Osteoblast (primary cell): ENCODE measurements around the gene TCF19. TPM values are rescaled to one million over a fixed set of nuclear protein-coding genes. Genes with fewer than 3 reads are reported as not detected.

Experiments
- DNase-seq: peaks from one replicate; pipeline ENCODE4 v3.0.0; 2011; ENCODE audit warnings: low spot score, mixed read lengths; ENCODE audit not compliant: insufficient read length; ENCODE audit errors: missing footprints
- H2AFZ ChIP-seq: 2 replicates; pipeline ENCODE4 v1.6.0; 2011; ENCODE audit warnings: mild to moderate bottlenecking, low read length
- H3K27ac ChIP-seq: 2 replicates; pipeline ENCODE4 v1.5.1; 2011; ENCODE audit warnings: mild to moderate bottlenecking, low read depth, low read length, moderate library complexity
- H3K27me3 ChIP-seq: 2 replicates; pipeline ENCODE4 v1.6.0; 2012; ENCODE audit warnings: mild to moderate bottlenecking, control low read depth, inconsistent platforms, low read length, moderate library complexity; ENCODE audit not compliant: insufficient read depth
- H3K36me3 ChIP-seq: 2 replicates; pipeline ENCODE4 v1.5.1; 2011; ENCODE audit warnings: mild to moderate bottlenecking, low read length, control low read depth, moderate library complexity; ENCODE audit not compliant: insufficient read depth
- H3K4me1 ChIP-seq: 2 replicates; pipeline ENCODE4 v1.5.1; 2011; ENCODE audit warnings: mild to moderate bottlenecking, low read length, control low read depth, moderate library complexity; ENCODE audit not compliant: insufficient read depth
- H3K4me2 ChIP-seq: 2 replicates; pipeline ENCODE4 v1.6.0; 2011; ENCODE audit warnings: mild to moderate bottlenecking, low read length; ENCODE audit not compliant: insufficient read depth
- H3K4me3 ChIP-seq: fragments of 200-600 bp; sonication (generic); 3 replicates; pipeline ENCODE4 v1.5.1; 2012; ENCODE audit warnings: mild to moderate bottlenecking, low read length, inconsistent platforms; ENCODE audit not compliant: insufficient read depth
- H3K79me2 ChIP-seq: 2 replicates; pipeline ENCODE4 v1.6.0; 2012; ENCODE audit warnings: mild to moderate bottlenecking, low read length, control low read depth, inconsistent platforms; ENCODE audit not compliant: insufficient read depth
- H3K9me3 ChIP-seq: 2 replicates; pipeline ENCODE4 v1.5.1; 2011; ENCODE audit warnings: low read depth, low read length, control low read depth
- H4K20me1 ChIP-seq: 2 replicates; pipeline ENCODE4 v1.6.0; 2012; ENCODE audit warnings: mild to moderate bottlenecking, low read length, control low read depth; ENCODE audit not compliant: insufficient read depth
- CTCF ChIP-seq: IDR thresholded peaks from 2 replicates; pipeline ENCODE4 v1.5.1; 2011; ENCODE audit warnings: mild to moderate bottlenecking, low read depth, low read length, moderate library complexity; ENCODE audit errors: extremely low read depth
- total RNA-seq: library from RNA; depleted of rRNA; stranded (reverse); fragments of >200 nt; gene quantifications from 2 replicates; pipeline ENCODE4 v1.2.3, GENCODE V29; 2012

TCF19 gene
- total RNA-seq, 1 donor, result 5.8 TPM

- no peak overlapping the region for H3K4me2 ChIP-seq
- no peaks in the 10 kb centered on the region for H3K36me3 ChIP-seq
- peaks cover 2% of the 10 kb centered on the region for H4K20me1 ChIP-seq
- TF ChIP-seq CTCF, result no peak
- H3K27me3 ChIP-seq, result peaks cover 3% of the 10 kb centered on the region
- H3K9me3 ChIP-seq, result no peaks in the 10 kb centered on the region
- no peak overlapping the region for H3K4me3 ChIP-seq
- peak; percentile 37 for DNase-seq
- no peak overlapping the region for H3K27ac ChIP-seq
- H3K4me1 ChIP-seq, result peaks cover 28% of the 10 kb centered on the region
- no peaks in the 10 kb centered on the region for H3K79me2 ChIP-seq
- H2AFZ ChIP-seq, result no peak overlapping the region
Observed at GRCh38 chr6:31121131-31121790, 37.1 kb upstream of the TCF19 start.

GRCh38 chr6:31122791-31123706 lies 35.3 kb upstream of the TCF19 start:
- peak; percentile 98 for DNase-seq
- H3K36me3 ChIP-seq, result no peaks in the 10 kb centered on the region

GRCh38 chr6:31125162-31125561 lies 33.2 kb upstream of the TCF19 start:
- H3K79me2 ChIP-seq, result no peaks in the 10 kb centered on the region
- H4K20me1 ChIP-seq, result peaks cover 2% of the 10 kb centered on the region
- no peaks in the 10 kb centered on the region for H3K9me3 ChIP-seq
- peaks cover 23% of the 10 kb centered on the region for H3K27me3 ChIP-seq
- TF ChIP-seq CTCF, result no peak
- H3K4me3 ChIP-seq, result no peak overlapping the region
- H3K27ac ChIP-seq, result no peak overlapping the region
- peak overlapping the region; percentile 43 for H3K4me2 ChIP-seq
- peak; percentile 62 for DNase-seq
- H2AFZ ChIP-seq, result peak overlapping the region; percentile 31
- no peaks in the 10 kb centered on the region for H3K36me3 ChIP-seq
- H3K4me1 ChIP-seq, result peaks cover 32% of the 10 kb centered on the region

More at GRCh38 chr6:31122791-31123706, 35.3 kb upstream of the TCF19 start:
- H3K27me3 ChIP-seq, result peaks cover 7% of the 10 kb centered on the region
- no peaks in the 10 kb centered on the region for H3K9me3 ChIP-seq
- peak overlapping the region; percentile 62 for H3K4me2 ChIP-seq
- no peaks in the 10 kb centered on the region for H3K79me2 ChIP-seq
- H2AFZ ChIP-seq, result peak overlapping the region; percentile 76
- H3K4me1 ChIP-seq, result peaks cover 32% of the 10 kb centered on the region
- peak overlapping the region; percentile 43 for H3K4me3 ChIP-seq
- H4K20me1 ChIP-seq, result peaks cover 2% of the 10 kb centered on the region
- H3K27ac ChIP-seq, result peak overlapping the region; percentile 69
- no peak for TF ChIP-seq CTCF
